Activated naive CD8-positive, alpha-beta T cell treated with anti-CD3 and anti-CD28 coated beads, Interleukin-2, amount 50 U/mL, for 24 hours (primary cell): ENCODE measurements around the gene FLNB.

Experiments
- ATAC-seq: fragments of 150-1000 bp; cut with Tn5 transposase; one replicate; pipeline ENCODE4 v1.10.0; 2021
- DNase-seq: peaks from one replicate; pipeline ENCODE4 v3.0.0; 2021
- H3K27ac Mint-ChIP-seq: one replicate; pipeline ENCODE4 v1.8.0; 2021; ENCODE audit warnings: mild to moderate bottlenecking, mixed read lengths
- H3K27me3 Mint-ChIP-seq: one replicate; pipeline ENCODE4 v1.8.0; 2021; ENCODE audit warnings: mixed read lengths
- H3K36me3 Mint-ChIP-seq: one replicate; pipeline ENCODE4 v1.8.0; 2021; ENCODE audit warnings: low read depth, mixed read lengths
- H3K4me1 Mint-ChIP-seq: one replicate; pipeline ENCODE4 v1.8.0; 2021; ENCODE audit warnings: mixed read lengths
- H3K4me3 Mint-ChIP-seq: one replicate; pipeline ENCODE4 v1.8.0; 2021; ENCODE audit warnings: mild to moderate bottlenecking, moderate library complexity, mixed read lengths
- H3K9me3 Mint-ChIP-seq: one replicate; pipeline ENCODE4 v1.8.0; 2021; ENCODE audit warnings: mixed read lengths

Gene FLNB

GRCh38 chr3:58011580-58011979, 3.4 kb downstream of the FLNB start:
- DNase-seq: no peak
- no peaks in the 10 kb centered on the region for H3K36me3 Mint-ChIP-seq
- H3K9me3 Mint-ChIP-seq: no peaks in the 10 kb centered on the region
- ATAC-seq: no peak
- peaks cover 38% of the 10 kb centered on the region for H3K4me1 Mint-ChIP-seq
- H3K27ac Mint-ChIP-seq: no peak overlapping the region
- H3K4me3 Mint-ChIP-seq: no peak overlapping the region
- H3K27me3 Mint-ChIP-seq: no peaks in the 10 kb centered on the region

- no peak for DNase-seq
- Mint-ChIP-seq H3K4me1 (peaks cover 38% of the 10 kb centered on the region), H3K4me3 (no peak overlapping the region), H3K36me3 (no peaks in the 10 kb centered on the region), H3K9me3 (no peaks in the 10 kb centered on the region), H3K27ac (no peak overlapping the region), H3K27me3 (no peaks in the 10 kb centered on the region)
- no peak for ATAC-seq
These were observed 4.1 kb downstream of the FLNB start for GRCh38 chr3:58012302-58012701.

- ATAC-seq (no peak), DNase-seq (no peak)
- peaks cover 42% of the 10 kb centered on the region for H3K4me1 Mint-ChIP-seq
- H3K4me3 Mint-ChIP-seq: no peak overlapping the region
- no peaks in the 10 kb centered on the region for H3K27me3 Mint-ChIP-seq
- H3K27ac Mint-ChIP-seq: no peak overlapping the region
- H3K36me3 Mint-ChIP-seq: no peaks in the 10 kb centered on the region
- H3K9me3 Mint-ChIP-seq: no peaks in the 10 kb centered on the region
These were observed 4.9 kb downstream of the FLNB start for GRCh38 chr3:58013099-58013498.

GRCh38 chr3:58013973-58014649, 5.9 kb downstream of the FLNB start:
- DNase-seq: no peak
- H3K4me1 Mint-ChIP-seq: peaks cover 44% of the 10 kb centered on the region

GRCh38 chr3:58015520-58015915, 7.3 kb downstream of the FLNB start:
- ATAC-seq (no peak), DNase-seq (no peak)
- H3K4me1 Mint-ChIP-seq: peaks cover 46% of the 10 kb centered on the region
- no peak overlapping the region for H3K27ac Mint-ChIP-seq
- no peaks in the 10 kb centered on the region for H3K27me3 Mint-ChIP-seq
- H3K4me3 Mint-ChIP-seq: no peak overlapping the region
- H3K36me3 Mint-ChIP-seq: no peaks in the 10 kb centered on the region
- no peaks in the 10 kb centered on the region for H3K9me3 Mint-ChIP-seq

More at GRCh38 chr3:58013973-58014649, 5.9 kb downstream of the FLNB start:
- H3K27ac Mint-ChIP-seq: no peak overlapping the region
- no peak for ATAC-seq
- no peaks in the 10 kb centered on the region for H3K27me3 Mint-ChIP-seq
- H3K9me3 Mint-ChIP-seq: no peaks in the 10 kb centered on the region
- no peak overlapping the region for H3K4me3 Mint-ChIP-seq
- no peaks in the 10 kb centered on the region for H3K36me3 Mint-ChIP-seq

- H3K36me3 Mint-ChIP-seq: no peaks in the 10 kb centered on the region
- H3K4me3 Mint-ChIP-seq: no peak overlapping the region
- H3K4me1 Mint-ChIP-seq: peaks cover 42% of the 10 kb centered on the region
- no peaks in the 10 kb centered on the region for H3K27me3 Mint-ChIP-seq
- no peak overlapping the region for H3K27ac Mint-ChIP-seq
- no peak for DNase-seq
- H3K9me3 Mint-ChIP-seq: no peaks in the 10 kb centered on the region
- no peak for ATAC-seq
These were observed 8.5 kb downstream of the FLNB start for GRCh38 chr3:58016710-58017109.

GRCh38 chr3:58018892-58019742, 10.9 kb downstream of the FLNB start:
- Mint-ChIP-seq H3K36me3 (no peaks in the 10 kb centered on the region), H3K27ac (peak overlapping the region; percentile 49), H3K4me1 (peaks cover 39% of the 10 kb centered on the region), H3K27me3 (no peaks in the 10 kb centered on the region), H3K4me3 (no peak overlapping the region), H3K9me3 (no peaks in the 10 kb centered on the region)
- no peak for ATAC-seq
- DNase-seq: no peak

- H3K27ac Mint-ChIP-seq: no peak overlapping the region
- ATAC-seq (no peak), DNase-seq (no peak)
- H3K9me3 Mint-ChIP-seq: no peaks in the 10 kb centered on the region
- H3K4me3 Mint-ChIP-seq: no peak overlapping the region
- H3K27me3 Mint-ChIP-seq: no peaks in the 10 kb centered on the region
- peaks cover 39% of the 10 kb centered on the region for H3K4me1 Mint-ChIP-seq
- H3K36me3 Mint-ChIP-seq: no peaks in the 10 kb centered on the region
These were observed 12.5 kb downstream of the FLNB start for GRCh38 chr3:58020783-58021071.

- H3K27me3 Mint-ChIP-seq: no peaks in the 10 kb centered on the region
- H3K27ac Mint-ChIP-seq: no peak overlapping the region
These were observed 13.1 kb downstream of the FLNB start for GRCh38 chr3:58021072-58021959.

GRCh38 chr3:58021962-58022361, 13.7 kb downstream of the FLNB start:
- Mint-ChIP-seq H3K27ac (no peak overlapping the region), H3K4me1 (peaks cover 51% of the 10 kb centered on the region), H3K36me3 (no peaks in the 10 kb centered on the region), H3K4me3 (no peak overlapping the region), H3K27me3 (no peaks in the 10 kb centered on the region), H3K9me3 (no peaks in the 10 kb centered on the region)
- ATAC-seq (no peak), DNase-seq (no peak)

More at GRCh38 chr3:58021072-58021959, 13.1 kb downstream of the FLNB start:
- DNase-seq: no peak
- H3K9me3 Mint-ChIP-seq: no peaks in the 10 kb centered on the region
- no peak overlapping the region for H3K4me3 Mint-ChIP-seq
- no peak for ATAC-seq
- H3K36me3 Mint-ChIP-seq: no peaks in the 10 kb centered on the region
- peaks cover 45% of the 10 kb centered on the region for H3K4me1 Mint-ChIP-seq

GRCh38 chr3:58022490-58022889, 14.3 kb downstream of the FLNB start:
- DNase-seq (no peak), ATAC-seq (no peak)
- H3K27ac Mint-ChIP-seq: no peak overlapping the region

GRCh38 chr3:58023531-58023930, 15.3 kb downstream of the FLNB start:
- ATAC-seq (no peak), DNase-seq (no peak)
- Mint-ChIP-seq H3K4me1 (peaks cover 59% of the 10 kb centered on the region), H3K27ac (no peak overlapping the region), H3K9me3 (no peaks in the 10 kb centered on the region), H3K4me3 (no peak overlapping the region), H3K36me3 (no peaks in the 10 kb centered on the region), H3K27me3 (no peaks in the 10 kb centered on the region)

More at GRCh38 chr3:58022490-58022889, 14.3 kb downstream of the FLNB start:
- H3K36me3 Mint-ChIP-seq: no peaks in the 10 kb centered on the region
- H3K4me3 Mint-ChIP-seq: no peak overlapping the region
- peaks cover 57% of the 10 kb centered on the region for H3K4me1 Mint-ChIP-seq
- no peaks in the 10 kb centered on the region for H3K27me3 Mint-ChIP-seq
- H3K9me3 Mint-ChIP-seq: no peaks in the 10 kb centered on the region

- H3K9me3 Mint-ChIP-seq: no peaks in the 10 kb centered on the region
- peaks cover 50% of the 10 kb centered on the region for H3K4me1 Mint-ChIP-seq
- H3K36me3 Mint-ChIP-seq: no peaks in the 10 kb centered on the region
- H3K27me3 Mint-ChIP-seq: no peaks in the 10 kb centered on the region
- H3K27ac Mint-ChIP-seq: no peak overlapping the region
- DNase-seq (no peak), ATAC-seq (no peak)
- H3K4me3 Mint-ChIP-seq: no peak overlapping the region
These were observed 17.2 kb downstream of the FLNB start for GRCh38 chr3:58025406-58025805.

- Mint-ChIP-seq H3K4me3 (no peak overlapping the region), H3K27me3 (no peaks in the 10 kb centered on the region), H3K27ac (peak overlapping the region; percentile 52), H3K4me1 (peaks cover 47% of the 10 kb centered on the region), H3K9me3 (no peaks in the 10 kb centered on the region), H3K36me3 (no peaks in the 10 kb centered on the region)
- ATAC-seq: peak; percentile 26
- DNase-seq: no peak
These were observed 17.8 kb downstream of the FLNB start for GRCh38 chr3:58025837-58026569.
